CD4-positive, alpha-beta T cell treated with Interleukin-4 for 4 hours (primary cell): ENCODE results near the gene THSD4.
"Not testable (repeated sequence)": the region's sequence is repeated elsewhere in the genome, so short reads cannot be mapped to it uniquely, and the experiment has no call there.

Experiments
- DNase-seq: peaks from one replicate; pipeline ENCODE4 v3.0.0-alpha.2; 2020

THSD4 gene

DNA sequence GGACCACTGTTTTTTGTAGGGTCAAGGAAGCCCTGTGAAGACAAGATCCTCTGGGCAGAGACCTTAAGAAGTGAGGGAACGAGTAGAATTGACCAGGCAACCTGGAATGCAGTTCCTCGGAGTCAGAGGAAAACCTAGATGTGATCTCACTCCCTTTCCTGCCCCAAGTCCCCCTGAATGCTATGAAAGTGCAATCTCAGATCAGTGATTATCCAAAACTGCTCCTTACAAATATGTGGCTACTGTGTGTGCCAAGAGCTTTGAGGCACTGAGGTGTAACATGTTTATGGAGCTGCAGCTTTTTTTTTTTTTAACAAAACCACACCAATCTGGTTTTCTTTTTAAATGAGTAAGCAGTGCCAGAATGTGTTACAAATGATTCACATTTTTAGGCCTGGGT lies 35.8 kb downstream of the THSD4 start:
- DNase-seq, result no peak

DNA sequence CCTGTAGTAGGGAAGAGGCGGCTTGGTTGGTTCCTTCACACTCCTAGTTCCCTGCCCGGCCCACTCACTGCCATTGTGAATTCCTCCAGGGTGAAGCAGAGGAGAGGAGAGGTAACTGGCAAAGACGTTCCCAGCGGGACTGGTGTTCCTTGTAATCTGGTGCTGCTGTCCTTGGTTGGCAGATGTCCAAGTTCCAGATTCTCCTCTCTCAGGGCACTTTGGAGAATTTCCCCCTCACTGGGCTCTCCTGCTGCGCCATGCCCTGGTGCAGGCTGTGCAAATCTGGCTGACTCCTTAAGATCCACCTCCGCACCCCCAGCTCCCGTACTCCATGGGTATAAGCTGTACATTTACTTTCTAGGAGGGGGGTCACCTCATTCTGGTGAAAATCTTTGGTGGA lies 37.3 kb downstream of the THSD4 start:
- DNase-seq, result no peak

DNA sequence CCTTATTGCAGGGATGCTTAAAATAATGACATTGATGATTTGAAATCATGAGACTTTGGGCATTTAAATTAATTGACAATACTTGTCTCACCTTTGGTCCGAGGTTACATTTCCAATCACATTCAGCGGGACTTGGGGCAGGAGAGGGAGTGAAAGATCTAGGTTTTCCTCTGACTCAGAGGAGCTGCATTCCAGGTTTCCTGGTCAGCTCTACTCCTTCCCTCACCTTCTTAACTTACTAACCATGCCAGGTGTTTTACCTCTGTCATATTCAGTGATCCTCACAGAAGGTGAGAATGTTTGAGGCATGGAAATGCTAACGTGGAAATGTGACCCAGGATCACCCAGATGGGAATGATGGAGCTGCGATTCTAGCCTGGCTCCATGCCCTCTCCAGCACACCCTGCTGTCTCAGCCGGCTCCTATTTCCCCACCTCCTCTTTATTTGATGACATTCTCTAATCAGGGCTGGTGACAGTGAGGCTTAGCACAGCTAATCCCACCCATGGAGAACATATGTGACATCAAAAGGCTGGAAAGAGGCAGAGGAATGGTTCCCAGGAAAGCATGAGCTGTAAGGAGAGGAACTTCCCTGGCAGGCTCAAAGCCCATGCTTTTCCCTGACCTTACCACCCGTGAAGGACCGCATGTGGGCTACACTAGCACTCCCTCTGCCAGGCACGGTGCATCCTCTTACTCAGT lies 38.7 kb downstream of the THSD4 start:
- no peak for DNase-seq

DNA sequence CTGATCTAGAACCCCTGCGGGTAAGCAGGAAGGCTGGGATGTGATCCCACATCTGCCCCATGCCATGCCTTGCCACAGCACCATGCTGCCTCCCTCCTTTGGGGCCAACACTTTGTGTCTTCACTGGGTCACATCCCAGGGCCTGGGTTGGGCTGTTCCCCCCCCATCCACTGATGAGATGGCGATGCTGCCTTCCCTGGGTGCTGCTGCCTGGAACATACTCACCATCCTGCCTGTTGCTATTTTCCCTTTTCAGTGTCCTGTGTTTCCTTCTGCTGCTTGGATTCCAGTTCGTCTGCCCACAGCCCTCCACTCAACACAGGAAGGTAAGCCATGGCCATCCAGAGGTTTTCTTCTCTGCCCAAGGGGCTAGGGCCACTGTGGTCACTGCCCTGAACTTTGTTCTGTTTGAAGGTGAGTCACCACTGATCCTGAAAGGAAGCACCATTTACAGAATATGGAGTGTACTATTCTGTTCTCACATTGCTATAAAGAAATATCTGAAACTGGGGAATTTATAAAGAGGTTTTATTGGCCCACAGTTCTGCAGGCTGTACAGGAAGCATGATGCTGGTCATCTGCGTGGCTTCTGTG lies 39.4 kb downstream of the THSD4 start:
- DNase-seq, result no peak

DNA sequence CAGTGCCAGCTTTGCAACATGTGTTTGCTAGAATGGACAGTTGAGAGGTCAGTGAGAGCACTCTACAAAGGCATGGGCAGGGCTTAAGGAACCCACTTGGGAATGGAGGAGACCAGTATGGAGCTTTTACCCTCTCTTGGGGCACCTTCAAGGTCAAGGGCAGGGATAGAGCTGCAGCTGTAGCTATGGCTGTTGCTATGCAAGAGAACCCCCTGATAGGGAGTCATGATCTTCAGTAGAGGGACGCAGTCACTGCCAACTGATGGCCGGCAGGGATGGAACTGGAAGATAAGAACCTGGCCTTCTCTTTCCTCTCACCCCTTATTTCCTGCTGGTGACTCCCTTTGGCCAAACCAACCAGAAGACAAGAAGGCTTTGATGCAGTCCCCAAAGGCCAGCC lies 40.3 kb downstream of the THSD4 start:
- DNase-seq, result no peak

DNA sequence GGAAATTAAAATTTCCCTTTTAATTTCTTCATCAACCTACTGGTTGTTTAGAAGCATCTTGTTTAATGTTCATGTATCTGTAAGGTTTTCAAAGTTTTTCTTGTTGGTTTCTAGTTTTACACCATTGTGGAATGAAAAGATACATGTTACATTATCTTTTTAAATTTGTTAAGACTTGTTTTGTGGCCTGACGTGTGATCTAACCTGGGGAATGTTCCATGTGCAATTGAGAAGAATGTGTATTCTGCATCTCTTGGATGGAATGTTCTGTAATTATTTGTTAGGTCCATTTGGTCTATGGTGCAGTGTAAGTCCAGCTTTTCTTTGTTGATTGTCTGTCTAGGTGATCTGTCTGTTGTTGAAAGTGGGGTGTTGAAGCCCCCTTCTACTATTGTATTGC lies 45.7 kb downstream of the THSD4 start:
- no peak for DNase-seq

DNA sequence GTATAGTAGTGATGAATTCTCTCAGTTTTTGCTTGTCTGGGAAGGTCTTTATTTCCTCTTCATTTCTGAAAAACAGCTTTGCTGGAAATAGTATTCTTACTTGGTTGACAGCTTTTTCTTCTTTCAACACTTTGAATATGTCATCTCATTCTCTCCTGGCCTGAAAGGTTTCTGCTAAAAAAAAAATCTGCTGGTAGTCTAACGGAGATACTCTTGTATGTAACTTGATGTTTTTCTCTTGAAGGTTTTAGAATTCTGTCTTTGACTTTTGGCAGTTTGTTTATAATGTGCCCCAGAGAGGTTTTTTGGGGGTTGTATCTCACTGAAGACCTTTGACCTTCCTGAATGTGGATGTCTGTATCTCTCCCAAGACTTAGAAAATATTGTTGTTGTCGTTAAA lies 47.0 kb downstream of the THSD4 start:
- DNase-seq, result no peak

DNA sequence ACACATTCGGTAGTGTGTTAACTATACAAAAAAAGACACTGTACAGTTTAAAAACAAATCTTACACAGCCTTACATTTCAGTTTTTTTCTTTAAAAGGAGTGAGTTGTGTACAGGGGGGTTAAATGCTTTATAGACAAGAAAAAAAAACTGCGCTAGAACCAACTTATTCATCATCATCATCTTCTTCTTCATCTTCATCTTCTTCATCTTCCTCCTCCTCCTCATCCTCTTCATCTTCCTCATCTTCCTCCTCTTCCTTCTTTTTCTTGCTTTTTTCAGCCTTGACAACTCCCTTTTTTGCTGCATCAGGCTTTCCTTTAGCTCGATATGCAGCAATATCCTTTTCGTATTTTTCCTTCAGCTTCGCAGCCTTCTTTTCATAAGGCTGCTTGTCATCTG lies 49.3 kb downstream of the THSD4 start:
- DNase-seq, result not testable (repeated sequence)

DNA sequence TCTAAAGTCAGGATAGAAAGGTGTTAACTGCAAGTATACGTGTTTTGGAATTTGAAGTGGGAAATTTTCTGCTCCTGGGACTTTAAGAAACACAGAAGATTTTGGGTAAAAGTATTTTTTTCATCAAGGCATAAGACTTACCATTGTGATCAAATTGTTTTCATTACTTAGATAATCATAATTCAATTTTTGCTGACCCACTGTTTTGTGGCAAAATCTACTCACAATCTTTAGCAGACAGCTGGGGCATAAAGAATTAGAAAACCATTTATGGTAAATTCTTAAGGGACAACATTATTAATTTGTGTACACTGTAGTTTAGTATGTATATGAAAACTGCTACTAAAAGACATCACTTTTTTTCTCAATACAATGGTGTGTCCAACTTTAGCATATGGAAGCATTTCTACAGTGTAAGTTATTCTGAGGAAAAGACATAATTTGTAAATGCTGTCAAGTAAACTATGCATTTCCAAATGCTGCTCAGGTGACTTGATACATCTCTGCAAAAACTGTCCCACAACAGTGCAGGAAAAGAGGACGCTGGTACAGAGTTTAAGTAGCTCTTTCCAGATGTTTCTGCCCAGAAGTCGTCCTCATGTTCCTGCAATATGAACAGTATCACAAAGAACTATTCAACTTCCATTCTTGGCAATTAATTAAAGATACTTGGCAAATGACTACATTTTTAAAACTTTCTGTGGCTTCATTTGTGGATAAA lies 52.3 kb downstream of the THSD4 start:
- DNase-seq, result no peak

DNA sequence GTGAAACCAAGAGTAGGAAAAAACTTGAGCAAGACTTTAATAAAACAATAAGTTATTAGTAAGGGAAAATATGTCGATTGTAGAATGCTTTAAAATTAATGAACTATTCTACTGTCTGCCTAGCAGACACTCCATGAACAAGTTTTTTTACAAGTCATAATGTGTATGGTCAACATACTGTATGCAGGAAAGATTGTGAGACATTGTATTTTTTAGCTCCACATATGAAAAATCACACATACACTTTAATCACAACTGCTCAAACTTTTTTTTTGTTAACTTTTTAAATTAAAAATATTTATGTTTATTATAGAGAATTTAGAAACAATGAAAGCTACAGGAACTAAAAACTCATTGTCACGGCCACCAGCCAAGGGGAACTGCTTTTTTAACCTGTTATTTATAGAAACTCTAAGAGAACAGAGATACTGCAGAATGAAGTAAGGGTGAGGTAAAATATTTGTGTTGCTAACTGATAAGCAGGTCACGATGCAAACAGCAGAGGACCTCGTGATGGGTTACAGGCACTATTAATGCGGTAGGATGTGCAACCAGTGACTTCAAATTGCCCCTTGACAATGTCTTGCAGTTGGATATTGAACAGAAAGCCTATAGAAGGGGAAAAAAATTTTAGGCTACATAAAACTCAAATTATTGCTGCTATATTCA lies 53.0 kb downstream of the THSD4 start:
- no peak for DNase-seq

DNA sequence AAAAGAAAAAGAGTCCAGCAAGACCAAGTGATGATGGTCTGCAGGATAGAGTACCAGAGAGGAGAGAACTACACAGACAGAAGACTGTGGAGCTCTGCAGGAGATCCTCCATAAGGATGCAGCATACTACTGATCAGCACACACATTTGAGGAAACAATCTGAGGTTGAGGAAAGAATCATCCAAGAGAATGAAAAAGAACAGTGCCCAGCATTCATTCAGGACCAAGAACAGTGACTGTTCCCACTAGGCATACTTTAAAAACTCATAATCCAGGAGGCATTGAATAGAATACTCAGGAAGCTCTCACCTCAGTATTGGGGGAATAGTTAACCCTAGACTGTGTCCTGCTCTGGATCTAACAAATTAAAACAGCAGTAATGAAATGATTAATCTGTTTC lies 54.9 kb downstream of the THSD4 start:
- no peak for DNase-seq

DNA sequence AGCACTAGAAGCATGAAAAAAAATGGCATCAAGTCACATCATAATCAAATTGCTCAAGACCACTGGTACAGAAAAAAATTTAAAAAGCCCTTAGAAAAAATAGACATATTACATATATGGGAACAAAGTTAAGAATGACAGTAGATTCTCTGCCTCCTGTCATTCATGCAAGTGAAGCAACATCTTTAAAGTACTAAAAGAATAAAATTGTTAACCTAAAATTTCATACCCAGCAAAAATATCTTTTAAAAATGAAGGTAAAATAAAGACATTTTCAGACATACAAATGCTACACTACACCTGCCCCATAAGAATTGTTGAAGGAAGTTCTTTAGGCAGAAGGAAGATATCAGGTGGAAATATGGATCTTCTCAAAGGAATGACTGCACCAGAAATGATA lies 55.9 kb downstream of the THSD4 start:
- no peak for DNase-seq

DNA sequence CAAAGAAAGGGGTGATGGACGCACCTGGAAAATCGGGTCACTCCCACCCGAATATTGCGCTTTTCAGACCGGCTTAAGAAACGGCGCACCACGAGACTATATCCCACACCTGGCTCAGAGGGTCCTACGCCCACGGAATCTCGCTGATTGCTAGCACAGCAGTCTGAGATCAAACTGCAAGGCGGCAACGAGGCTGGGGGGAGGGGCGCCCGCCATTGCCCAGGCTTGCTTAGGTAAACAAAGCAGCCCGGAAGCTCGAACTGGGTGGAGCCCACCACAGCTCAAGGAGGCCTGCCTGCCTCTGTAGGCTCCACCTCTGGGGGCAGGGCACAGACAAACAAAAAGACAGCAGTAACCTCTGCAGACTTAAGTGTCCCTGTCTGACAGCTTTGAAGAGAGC lies 59.1 kb downstream of the THSD4 start:
- DNase-seq, result not testable (repeated sequence)

DNA sequence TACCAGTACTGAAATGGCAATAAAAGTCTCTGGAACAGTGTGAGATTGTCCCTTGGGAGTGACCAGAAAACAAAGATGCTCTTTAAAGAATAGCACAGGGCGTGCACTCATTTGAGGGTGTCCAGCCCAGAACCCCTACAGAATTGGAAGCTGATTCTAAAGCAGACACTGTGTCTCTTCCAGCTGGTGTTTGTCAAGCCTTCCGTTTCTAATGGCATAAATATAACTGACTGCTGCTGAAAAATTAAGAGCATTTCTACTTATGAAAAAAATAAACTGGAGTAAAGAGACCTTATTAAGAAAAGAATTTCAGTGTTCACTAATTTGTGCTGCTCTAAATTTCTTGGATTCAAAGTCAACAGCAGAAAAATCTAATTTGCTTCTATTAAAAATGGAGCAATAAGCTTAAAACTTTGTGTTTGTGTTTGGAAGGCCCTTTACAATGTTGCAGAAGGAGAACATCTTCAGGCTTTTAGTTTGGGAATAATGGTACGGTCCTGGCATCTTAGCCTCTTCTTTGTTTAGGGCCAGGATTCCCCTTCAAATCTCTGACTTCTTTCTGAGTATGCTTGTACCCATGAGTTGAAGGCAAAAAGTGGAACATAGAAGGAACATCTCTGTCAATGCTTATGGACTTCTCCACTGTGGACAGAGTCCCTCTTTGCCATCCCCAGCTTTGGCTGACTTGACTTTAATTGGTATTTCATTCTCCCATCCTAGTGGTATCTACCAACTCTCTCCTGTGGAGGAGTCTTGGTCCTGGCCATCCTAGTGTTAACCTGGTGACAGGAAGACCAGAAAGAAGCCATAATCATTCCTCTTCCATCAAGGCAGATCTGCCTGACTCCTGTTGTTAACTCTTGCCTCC lies 65.9 kb downstream of the THSD4 start:
- DNase-seq, result no peak

DNA sequence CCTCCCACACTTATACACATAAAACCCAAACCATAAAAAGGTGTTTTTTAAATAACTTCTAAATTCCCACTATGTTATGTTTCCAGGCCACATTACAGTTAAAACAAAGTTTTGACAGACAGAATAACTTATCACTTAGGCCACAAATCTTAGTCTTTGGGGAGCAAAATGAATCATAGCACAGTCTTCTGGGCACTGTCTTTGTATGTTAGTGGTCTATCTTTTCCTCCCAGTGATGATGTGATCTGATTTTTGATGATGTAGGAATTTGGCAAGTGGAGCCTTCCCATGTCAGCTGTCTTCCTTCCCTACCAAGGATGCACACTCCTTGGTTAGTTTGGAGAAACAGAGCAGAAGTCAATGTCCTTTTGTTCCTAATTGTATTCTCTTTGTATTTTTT lies 67.3 kb downstream of the THSD4 start:
- no peak for DNase-seq

DNA sequence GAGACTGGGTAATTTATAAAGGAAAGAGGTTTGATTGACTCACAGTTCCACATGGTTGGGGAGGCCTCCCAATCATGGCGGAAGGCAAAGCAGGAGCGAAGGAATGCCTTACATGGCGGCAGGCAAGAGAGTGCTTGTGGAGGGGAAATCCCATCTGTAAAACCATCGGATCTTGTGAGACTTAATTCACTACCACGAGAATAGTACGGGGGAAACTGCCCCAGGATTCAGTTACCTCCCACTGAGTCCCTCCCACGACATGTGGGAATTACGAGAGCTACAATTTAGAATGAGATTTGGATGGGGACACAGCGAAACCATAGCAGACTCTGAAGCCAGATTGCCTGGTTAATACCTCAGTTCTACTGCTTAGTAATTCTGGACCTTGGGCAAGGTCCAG lies 67.8 kb downstream of the THSD4 start:
- DNase-seq, result no peak

DNA sequence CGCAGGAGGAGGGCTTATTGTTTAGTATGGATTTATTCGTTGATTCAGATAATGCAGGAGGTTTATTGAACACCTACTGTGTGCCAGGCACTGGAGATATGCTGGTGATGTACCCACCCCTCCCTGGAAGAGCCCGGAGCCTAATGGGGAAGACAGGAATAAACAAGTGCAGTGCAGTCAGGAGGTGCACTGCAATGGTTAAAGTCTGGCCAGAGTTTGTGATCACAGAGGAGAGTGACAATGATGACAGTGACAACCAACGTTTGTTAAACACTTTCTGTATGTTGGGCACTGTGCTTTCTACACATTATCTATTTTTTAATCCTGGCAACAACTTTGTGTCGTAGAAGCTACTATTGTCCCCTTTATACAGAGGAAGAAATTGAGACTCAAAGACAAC lies 70.4 kb downstream of the THSD4 start:
- DNase-seq, result no peak

DNA sequence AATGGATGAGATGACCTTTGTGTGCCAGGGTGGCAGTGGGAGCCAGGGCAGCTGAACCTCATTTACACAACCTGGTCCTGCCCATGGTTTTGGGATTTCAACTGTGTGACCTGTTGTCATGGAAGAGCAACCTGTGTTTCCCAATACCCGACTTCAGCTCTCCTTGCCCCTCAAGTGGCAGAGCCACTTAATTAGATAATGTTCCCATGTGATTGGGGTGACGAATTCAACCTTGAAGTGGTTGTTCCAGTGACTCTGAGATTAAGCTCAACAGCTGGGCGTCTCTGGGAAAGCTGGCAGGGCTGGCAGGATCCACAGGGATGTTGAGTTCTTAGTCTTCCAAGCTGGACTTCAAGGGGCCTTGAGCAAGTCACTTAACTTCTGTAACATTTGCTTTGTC lies 71.0 kb downstream of the THSD4 start:
- no peak for DNase-seq

DNA sequence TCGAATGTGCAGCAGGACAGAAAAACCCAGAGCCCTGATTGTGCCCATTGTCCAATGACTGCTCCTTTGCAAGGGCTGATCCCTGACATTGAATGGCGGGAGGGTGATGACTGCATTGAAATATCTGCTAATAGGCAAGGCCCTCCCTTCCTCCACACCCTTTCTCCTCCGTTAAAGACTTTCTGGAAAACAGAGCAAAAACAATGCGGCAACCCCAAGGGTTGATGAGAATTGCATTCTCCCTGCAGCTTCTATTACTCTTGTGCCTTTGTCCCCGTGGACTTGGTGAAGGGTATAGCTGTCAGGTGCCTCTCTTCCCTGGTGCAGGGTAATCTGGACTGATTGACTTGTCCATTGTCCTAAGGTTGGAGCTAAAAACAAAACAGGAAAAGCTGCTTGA lies 71.8 kb downstream of the THSD4 start:
- DNase-seq, result no peak

DNA sequence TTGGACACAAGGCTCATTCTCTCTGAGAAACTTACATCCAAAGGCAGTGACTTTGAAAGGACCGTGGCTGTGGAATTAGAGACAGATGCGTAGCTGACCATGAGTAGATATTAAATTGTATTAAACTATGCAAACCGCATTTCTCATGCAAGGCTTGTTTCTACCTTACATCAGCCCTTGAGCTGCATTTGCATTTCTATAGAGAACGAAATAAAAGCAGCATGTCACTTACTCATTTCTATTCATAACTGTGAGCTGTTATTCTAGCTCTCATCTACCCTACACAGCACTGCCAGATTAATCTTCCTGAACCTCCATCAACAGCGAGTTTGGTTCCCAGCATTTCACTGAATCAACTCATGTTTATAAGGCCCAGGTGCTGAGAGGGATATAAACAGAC lies 72.3 kb downstream of the THSD4 start:
- no peak for DNase-seq

DNA sequence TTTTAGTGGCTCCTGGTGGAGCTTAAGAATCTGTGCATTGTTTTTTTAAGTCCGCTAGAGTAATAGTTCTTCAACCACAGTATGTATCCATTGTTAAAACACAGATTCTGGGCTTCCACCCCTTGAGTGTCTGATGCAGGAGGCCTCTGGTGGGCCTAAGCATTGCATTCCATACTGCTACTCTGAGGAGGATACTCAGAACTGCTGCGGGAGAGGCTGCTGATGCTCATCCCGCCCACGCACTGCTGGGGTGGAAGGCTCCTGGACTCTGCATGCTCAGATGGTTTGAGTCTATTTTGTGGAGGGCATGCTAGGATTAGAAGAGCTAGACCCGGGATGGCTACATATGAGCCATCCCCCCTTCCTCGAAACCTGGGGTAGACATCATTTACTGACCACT lies 74.4 kb downstream of the THSD4 start:
- DNase-seq, result no peak

DNA sequence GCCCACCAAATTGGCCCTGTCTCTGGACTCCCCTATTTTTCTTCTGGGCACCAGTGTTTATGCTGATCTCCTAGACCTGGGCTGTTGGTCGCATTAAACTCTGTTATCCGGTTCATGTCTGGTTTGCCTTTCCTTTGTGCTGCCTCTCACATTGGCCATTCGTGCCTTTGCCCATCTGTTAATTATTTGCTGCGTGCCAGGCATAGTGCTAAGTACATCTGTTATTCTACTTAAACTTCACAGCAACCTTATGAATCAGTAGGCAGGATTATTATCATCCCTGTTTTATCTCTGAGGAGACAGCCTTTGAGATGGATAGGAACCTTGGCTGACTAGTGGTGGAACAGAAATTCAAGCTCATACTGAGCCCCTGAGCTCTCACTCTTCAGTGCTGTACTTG lies 76.0 kb downstream of the THSD4 start:
- DNase-seq, result no peak

DNA sequence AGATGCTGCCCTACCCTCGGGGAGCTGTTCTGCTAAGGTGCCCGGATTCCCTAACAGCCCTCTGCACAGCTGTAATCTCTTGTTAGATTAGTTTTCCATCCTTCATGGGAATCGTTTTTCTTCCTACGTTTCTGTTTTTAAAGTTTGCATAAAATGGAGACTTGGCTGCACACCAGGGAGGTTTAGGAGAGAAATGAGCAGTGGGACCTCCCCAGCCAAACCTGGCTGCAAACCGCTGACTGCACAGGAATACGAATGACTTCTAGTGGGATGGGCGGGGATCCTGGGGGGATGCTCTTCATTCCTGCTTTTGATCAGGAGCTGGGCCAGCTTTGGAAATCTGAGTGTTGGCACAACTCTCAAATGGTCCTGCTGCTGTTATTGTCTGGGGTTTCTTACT lies 77.5 kb downstream of the THSD4 start:
- no peak for DNase-seq
